GM19395 (cell line): ENCODE data around the gene ACSL3.
"Not testable (repeated sequence)": the region's sequence is repeated elsewhere in the genome, so short reads cannot be mapped to it uniquely, and the experiment has no call there.

Experiments used
- ATAC-seq: cut with Tn5 transposase; IDR thresholded peaks from one replicate; pipeline ENCODE4 v1.9.1; 2021; ENCODE audit warnings: mild to moderate bottlenecking, moderate library complexity; ENCODE audit not compliant: unreplicated experiment

ACSL3 gene

GRCh38 chr2:222907790-222908441 is 47.1 kb downstream of the ACSL3 start:
- ATAC-seq = no peak

- ATAC-seq = no peak
Measured at GRCh38 chr2:222909286-222909685, 48.5 kb downstream of the ACSL3 start.

GRCh38 chr2:222912117-222912516 is 51.3 kb downstream of the ACSL3 start:
- peak; percentile 99 for ATAC-seq

DNA sequence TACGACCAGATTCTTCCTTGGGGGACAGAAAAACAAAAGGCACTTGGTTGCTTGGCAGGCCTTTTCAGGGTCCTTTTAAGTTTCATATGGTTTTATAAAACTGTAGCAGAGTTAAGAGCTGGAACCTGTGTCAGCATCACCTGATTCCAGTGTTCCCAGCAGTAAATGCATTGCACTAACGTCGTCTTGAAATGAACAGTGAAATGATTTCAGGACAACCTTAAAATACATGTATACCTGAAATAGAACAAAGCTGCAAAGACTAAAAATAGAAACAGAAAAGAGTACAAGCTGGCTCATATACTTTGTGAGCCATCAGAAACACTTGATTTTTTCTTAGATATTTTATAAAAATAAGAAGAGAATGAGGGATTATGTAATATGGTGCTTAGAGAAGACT is 51.9 kb downstream of the ACSL3 start:
- ATAC-seq = peak; percentile 15

DNA sequence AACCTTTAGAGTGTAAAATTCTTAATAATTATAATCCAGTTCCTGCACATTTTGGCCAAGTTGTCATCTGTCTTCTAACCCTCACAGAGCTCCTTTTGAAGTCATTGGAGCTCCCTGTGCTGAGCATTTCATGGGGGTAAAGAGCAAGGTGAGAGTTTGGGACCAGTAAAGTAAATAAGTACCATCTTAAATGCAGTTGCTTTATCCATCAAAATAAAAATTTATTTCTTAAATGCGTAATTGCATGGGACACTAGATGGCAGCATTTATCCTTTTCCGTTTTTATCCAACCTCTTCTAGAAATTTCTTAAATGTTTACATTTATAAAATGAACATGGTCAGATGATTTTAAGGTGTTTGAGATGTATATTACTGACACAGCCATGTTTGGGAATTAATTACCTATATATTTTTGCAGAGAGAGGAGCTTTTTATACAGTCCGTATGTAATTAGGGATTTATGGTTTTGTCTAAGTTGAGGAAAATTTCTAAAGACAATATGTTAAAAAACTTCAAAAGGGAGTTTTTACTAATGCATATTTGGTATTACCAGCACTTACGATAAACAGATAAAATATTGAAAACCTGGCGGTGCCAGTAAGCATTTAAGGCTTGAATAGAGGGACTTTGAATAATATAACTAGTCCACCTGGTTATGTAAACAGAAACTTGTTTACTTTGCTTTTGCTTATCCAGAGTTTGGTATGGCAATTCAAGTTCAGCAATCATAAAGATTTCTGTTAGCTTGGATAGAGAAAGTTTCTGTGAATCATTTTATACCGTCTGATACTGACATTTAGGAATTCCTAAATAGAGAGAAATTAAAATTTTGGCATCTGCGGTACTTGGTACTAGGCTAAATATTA is 54.5 kb downstream of the ACSL3 start:
- no peak for ATAC-seq

GRCh38 chr2:222916229-222917197 is 55.7 kb downstream of the ACSL3 start:
- ATAC-seq = no peak

DNA sequence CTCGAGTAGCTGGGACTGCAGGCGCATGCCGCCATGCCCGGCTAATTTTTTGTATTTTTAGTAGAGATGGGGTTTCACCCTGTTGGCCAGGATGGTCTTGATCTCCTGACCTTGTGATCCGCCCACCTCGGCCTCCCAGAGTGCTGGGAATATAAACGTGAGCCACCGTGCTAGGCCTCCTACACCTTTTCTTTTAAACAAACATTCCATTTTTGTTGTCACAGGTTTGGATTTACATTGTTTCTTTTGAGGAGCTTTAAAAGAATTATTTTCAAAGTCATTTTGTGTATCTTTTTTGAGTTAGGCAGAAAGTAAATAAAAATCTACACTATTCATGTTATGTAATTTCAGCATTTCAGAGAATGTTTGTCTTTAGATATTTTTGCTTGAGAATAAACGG is 56.4 kb downstream of the ACSL3 start:
- not testable (repeated sequence) for ATAC-seq

GRCh38 chr2:222919841-222920526 is 59.1 kb downstream of the ACSL3 start:
- no peak for ATAC-seq

GRCh38 chr2:222920657-222921186 is 59.9 kb downstream of the ACSL3 start:
- ATAC-seq = no peak

DNA sequence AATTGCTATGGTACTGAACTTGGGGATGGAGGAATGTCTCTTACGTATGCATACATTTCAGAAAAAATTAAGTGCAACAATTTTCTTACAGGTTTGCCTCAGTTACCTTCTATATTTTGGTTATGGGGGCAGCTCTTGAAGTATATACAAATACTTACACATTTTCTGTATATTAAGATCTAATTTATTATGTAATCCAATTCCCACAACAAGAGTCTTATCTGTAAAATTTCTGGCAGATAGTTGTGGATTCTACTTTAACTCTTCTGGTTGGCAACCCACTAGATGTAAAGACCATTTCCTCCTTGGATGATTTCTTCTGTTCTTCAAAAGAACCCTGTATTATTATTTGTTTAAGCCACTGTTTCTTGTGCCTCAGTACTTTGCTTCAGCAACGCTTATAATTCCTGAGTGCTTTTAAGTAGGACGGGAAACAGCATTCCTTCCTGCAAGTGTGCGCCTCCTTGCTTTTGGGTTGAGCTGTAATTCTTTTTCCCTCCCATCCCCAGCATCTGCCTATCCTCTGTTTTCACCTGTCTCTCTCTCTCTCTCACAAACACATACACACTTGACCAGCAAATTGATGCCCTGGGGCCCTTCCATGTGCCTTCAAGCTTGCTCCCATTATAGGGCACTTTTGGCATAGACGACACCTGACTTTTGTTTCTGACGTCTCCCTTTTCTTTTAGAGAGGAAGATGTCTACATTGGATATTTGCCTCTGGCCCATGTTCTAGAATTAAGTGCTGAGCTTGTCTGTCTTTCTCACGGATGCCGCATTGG is 61.4 kb downstream of the ACSL3 start:
- ATAC-seq = no peak

GRCh38 chr2:222926915-222927314 is 66.1 kb downstream of the ACSL3 start:
- no peak for ATAC-seq

DNA sequence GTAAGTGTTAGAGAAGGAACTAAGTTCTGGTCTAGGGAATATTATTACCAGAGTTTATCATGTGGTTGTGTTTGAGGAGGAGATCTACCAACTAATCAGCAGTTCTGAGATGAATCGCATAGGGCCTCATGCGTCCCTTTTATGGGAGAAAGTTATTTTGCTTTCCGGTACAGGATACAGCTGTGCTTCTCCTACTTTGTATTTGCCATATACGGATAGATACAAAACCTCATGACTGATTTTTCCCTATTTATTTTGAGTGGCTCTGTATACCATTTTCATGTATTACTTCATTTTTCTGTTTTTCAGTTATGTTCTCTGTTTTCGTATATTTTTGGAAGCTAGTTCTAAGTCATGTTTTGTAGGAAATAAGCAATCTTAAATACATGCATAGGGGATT is 66.8 kb downstream of the ACSL3 start:
- no peak for ATAC-seq

DNA sequence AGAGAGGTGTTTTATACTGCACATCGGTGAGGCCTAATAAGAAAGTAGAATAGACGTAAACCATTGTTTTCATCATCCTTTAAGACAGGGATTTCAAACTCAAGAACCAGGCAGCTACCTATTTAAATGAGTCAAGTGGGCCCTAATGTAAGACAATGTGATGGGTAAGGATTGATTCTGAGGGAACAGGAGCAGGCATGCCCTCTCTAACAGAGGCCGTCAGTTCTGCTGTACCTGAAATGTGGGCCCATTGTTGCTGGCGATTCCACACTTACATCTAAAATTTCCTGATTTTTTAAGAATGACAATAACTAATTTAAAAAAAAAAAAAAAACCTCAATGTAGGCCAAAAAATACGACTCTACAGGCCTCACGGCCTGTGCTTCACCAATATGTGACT is 67.5 kb downstream of the ACSL3 start:
- no peak for ATAC-seq

- no peak for ATAC-seq
Measured at GRCh38 chr2:222930862-222931261, 70.0 kb downstream of the ACSL3 start.

GRCh38 chr2:222931659-222932058 is 70.8 kb downstream of the ACSL3 start:
- no peak for ATAC-seq

GRCh38 chr2:222933458-222933857 is 72.6 kb downstream of the ACSL3 start:
- ATAC-seq = no peak

DNA sequence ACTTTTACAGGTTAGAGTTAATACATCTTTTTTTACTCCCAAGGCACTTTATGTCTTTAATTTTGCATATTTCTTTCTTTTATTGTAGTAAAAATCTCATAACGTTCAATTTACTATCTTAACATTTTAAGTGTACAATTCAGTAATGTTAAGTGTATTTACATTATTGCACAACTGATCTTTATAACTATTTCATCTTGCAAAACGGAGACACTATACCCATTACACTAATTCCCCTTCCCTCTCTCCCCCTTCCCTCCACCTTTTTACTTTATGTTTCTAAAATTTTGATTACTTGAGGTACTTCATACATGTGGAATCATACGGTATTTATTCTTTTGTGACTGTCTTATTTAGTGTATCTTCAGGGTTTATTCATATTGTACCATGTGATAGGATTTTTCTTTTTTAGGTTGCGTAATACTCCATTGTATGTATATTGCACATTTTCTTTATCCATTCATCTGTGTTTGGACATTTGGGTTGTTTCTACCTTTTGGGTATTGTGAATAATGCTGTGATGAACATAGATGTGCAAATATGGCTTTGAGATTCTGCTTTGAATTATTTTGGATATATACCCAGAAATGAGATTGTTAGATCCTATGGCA is 75.0 kb downstream of the ACSL3 start:
- ATAC-seq = no peak

GRCh38 chr2:222936705-222937104 is 75.9 kb downstream of the ACSL3 start:
- ATAC-seq = no peak

GRCh38 chr2:222938327-222938726 is 77.5 kb downstream of the ACSL3 start:
- ATAC-seq = no peak
